Peyer's patch (tissue), 4 donors: Measurements from ENCODE around the gene ZBTB24. TPM values are rescaled to one million over a fixed set of nuclear protein-coding genes. Genes with fewer than 3 reads are reported as not detected.

Experiments used
- DNase-seq, 3 donors: peaks; one replicate each; pipeline ENCODE4 v3.0.0-alpha.2; 2017 to 2019
- H3K27ac ChIP-seq, 4 donors: fragments of 200-600 bp; sonication (generic); one replicate each; pipeline ENCODE4 v1.5.1; 2016 to 2019
- H3K27me3 ChIP-seq, 2 donors: fragments of 200-600 bp; sonication (generic); one replicate each; pipeline ENCODE4 v1.5.1; 2019
- H3K36me3 ChIP-seq, 3 donors: fragments of 200-600 bp; sonication (generic); one replicate each; pipeline ENCODE4 v1.5.1; 2016 to 2019
- H3K4me1 ChIP-seq, 4 donors: fragments of 200-600 bp; sonication (generic); one replicate each; pipeline ENCODE4 v1.5.1; 2016 to 2019
- H3K4me3 ChIP-seq, 4 donors: fragments of 200-600 bp; sonication (generic); 1 replicate in 3 of 4; 2 replicates in 1 of 4; pipeline ENCODE4 v1.5.1; 2016 to 2019; ENCODE audit warnings: mild to moderate bottlenecking in 1 of 4
- H3K9me3 ChIP-seq, 4 donors: fragments of 200-600 bp; sonication (generic); one replicate each; pipeline ENCODE4 v1.5.1; 2016 to 2019; ENCODE audit warnings: mild to moderate bottlenecking in 1 of 4
- POLR2A ChIP-seq, 2 donors: fragments of 450-650 bp; IDR thresholded peaks; one replicate each; pipeline ENCODE4 v1.5.1; 2017; ENCODE audit warnings: antibody characterized with exemption in 2 of 2, mild to moderate bottlenecking in 2 of 2, moderate library complexity in 2 of 2
- total RNA-seq, 4 donors: library from RNA; depleted of rRNA; stranded (reverse); fragments of >200 nt; gene quantifications; one replicate each; pipeline ENCODE4 v1.1.0, GENCODE V29; 2016
- TF ChIP-seq, protein P1 (sequence below), 6 experiments: fragments of 450-650 bp in 4 of 6; fragments of 200-600 bp in 2 of 6; sonication (generic) in 1 of 6; IDR thresholded peaks; one replicate each; pipeline ENCODE4 v1.5.1; 2017 to 2019; ENCODE audit warnings: antibody characterized with exemption in 6 of 6, mild to moderate bottlenecking in 3 of 6, moderate library complexity in 1 of 6

The ZBTB24 gene
- total RNA-seq, 4 donors from 2014 or later = 6.7 to 11.6 (median 9.1) TPM

DNA sequence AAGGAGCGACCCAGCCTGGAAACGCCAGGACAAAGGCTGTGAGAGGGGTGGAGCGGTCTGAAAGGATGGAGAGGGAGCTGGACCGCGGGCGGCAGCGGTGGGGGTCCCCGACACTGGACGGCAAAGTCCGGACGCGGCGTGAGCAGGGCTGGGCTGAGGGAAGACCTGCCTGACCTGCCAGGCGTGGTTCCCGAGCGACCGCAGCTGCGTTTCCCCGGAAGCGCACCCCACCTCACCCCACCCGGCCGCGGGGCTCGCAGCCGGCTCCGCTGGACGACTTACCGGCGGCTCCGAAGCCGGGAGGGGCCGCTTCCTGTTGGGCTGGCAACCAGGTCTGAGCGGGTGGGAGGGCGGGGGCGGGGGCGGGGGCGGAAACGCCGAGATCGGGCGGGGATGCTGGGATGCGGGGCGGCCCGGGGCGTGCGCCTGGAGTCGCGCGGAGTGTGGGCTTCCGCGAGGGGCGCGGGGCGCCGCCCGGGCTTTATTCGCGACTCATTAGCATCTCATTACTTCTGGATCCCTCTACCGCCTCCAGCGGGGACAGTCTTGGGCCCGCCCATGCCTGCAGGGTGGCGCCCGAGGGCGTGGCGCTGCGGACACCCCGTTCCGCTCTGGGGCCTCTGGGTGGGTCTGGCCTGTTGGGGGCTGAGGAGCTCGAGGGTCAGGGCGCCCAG is 27.4 kb downstream of the ZBTB24 start, which contains the start of gene MICAL1:
Gene MICAL1 (minus strand): TSS at position 336 of the 674 bp plus-strand sequence. CDS start 1,576 bp downstream, outside the sequence.
- peaks cover 0 to 35% (median 24%) of the 10 kb centered on the region in 4 donors for H3K4me1 ChIP-seq
- DNase-seq = peak; percentile 87 to 94 (median 93)
- H3K9me3 ChIP-seq = no peaks in the 10 kb centered on the region
- peaks cover 0 to 27% (median 0%) of the 10 kb centered on the region in 3 donors for H3K36me3 ChIP-seq
- TF ChIP-seq, protein P1, sequence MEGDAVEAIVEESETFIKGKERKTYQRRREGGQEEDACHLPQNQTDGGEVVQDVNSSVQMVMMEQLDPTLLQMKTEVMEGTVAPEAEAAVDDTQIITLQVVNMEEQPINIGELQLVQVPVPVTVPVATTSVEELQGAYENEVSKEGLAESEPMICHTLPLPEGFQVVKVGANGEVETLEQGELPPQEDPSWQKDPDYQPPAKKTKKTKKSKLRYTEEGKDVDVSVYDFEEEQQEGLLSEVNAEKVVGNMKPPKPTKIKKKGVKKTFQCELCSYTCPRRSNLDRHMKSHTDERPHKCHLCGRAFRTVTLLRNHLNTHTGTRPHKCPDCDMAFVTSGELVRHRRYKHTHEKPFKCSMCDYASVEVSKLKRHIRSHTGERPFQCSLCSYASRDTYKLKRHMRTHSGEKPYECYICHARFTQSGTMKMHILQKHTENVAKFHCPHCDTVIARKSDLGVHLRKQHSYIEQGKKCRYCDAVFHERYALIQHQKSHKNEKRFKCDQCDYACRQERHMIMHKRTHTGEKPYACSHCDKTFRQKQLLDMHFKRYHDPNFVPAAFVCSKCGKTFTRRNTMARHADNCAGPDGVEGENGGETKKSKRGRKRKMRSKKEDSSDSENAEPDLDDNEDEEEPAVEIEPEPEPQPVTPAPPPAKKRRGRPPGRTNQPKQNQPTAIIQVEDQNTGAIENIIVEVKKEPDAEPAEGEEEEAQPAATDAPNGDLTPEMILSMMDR (IDR thresholded peaks at IDR 0.05) = peak; percentile 27 to 70 (median 50)
- peak; percentile 0 to 47 for TF ChIP-seq POLR2A (IDR thresholded peaks at IDR 0.05)
- peak within 1 kb of the TSS; percentile 68 to 79 (median 72) for H3K4me3 ChIP-seq
- peak within 1 kb of the TSS; percentile 92 to 98 (median 94) for H3K27ac ChIP-seq
- no peaks in the 10 kb centered on the region for H3K27me3 ChIP-seq

DNA sequence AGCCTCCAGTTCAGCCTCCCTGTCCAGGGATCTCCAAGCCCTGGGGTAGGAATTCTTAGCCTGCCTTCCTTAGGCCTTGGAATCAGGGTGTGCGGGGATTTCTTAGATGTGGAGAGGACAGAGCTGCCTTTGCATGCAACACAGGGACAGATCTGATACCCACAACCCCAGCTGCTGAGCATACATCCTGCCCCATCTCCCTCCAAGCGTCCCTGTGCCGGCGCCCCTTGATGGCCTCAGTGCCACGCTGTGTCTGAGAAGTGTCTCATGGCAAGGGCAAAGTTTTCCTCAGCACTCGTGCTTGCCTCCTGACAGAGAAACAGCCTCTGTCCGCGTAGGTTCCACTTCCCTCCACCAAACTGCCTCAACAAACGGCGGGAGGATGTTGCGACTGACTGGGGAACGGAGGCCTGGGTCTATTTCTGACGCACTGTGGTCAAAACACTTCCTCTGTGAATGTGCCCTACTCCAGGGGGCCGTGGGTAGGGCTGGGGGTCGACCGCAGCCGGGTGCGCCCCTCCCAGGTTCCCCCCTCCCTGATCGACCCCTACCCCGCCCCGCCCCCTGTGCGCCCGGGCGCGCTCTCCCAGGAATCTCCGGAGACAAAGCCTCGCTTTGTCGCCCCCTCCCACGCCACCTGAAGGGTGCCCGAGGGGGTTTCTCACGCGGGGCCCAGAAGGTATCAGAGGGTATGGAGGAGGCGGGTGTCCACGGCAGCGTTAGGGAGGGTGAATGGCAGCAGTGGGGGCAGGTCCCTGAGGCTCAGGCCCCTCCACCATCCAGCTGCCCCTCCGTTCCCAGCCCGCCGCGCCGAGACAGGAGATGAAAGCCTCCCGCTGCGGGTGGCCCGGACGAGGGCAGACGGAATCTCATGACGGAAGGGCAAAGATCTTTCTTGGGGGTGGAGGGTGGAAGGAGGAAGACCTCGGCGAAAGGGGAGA is 28.3 kb downstream of the ZBTB24 start:
- Histone ChIP-seq H3K27me3 (no peaks in the 10 kb centered on the region), H3K36me3 (peaks cover 0 to 27% (median 0%) of the 10 kb centered on the region in 3 donors), H3K9me3 (no peaks in the 10 kb centered on the region), H3K27ac (peak overlapping the region; percentile 92 to 98 (median 94)), H3K4me3 (peak overlapping the region; percentile 68 to 79 (median 72)), H3K4me1 (peaks cover 0 to 43% (median 28%) of the 10 kb centered on the region in 4 donors)
- peak; percentile 77 to 92 (median 88) for DNase-seq
- TF ChIP-seq, protein P1 (IDR thresholded peaks at IDR 0.05) = no peak
- peak; percentile 29 to 46 for TF ChIP-seq POLR2A (IDR thresholded peaks at IDR 0.05)

DNA sequence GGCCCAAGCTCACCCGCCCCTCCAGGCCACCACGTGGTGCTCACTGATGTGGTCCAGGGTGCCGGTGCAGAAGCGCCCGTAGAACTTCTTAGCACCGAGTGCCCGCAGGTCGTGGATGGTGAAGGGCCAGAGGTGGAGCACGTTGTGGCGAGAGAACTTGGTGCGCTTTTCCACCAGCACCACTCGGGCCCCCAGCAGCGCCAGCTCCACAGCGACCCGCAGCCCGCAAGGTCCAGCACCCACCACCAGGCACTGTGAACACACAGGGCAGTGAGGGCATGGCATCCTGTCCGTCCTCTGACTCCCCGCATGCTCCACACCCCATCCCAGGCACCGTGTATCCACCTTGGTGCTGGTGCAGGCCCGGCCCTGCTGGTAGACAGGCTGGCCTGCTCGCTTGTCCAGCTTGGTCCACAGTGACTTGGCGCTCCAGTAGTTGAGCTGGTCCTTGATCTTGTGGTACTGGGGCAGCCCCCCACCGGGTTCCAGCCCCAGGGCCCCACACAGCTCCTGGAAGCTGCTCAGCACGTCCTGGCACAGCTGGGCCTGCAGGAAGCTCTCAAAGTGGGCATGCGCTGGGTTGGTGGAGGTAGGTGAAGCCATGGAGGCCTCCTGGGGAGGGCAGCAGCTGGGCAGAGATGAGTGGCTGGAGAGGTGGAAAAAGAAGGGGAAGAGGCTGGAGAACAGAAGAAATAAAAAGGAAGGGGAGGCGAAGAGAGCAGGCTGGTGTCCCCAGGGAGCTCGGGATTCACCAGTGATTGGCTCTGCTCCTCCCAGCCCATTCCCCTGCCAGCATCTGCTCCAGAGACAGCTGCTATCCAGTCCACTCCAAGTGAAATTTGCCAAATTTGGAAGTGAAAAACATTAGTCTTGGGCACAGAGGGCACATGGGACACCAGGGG is 29.2 kb downstream of the ZBTB24 start:
- no peak for TF ChIP-seq POLR2A (IDR thresholded peaks at IDR 0.05)
- TF ChIP-seq, protein P1 (IDR thresholded peaks at IDR 0.05) = no peak
- peak overlapping the region; percentile 68 to 79 (median 72) for H3K4me3 ChIP-seq

DNA sequence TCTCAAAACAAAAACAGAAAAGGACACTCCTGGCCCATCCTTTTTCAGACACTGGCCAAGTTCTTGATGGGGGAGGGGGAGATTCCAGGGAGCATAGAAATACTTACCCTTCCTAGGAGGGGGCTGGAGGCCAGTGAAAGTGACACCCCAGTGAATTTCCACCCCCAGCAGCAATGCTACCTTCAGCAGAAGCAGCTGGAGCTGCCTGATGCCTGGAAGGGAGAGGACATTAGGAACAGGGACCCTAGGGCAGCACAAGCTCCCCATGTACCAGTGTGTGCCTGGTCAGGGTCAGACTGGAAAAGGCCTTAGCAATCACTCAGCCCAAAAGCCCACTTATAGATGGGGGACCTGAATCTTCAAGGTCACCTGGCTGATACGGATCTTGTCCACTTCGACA is 29.9 kb downstream of the ZBTB24 start:
- H3K9me3 ChIP-seq = no peaks in the 10 kb centered on the region
- no peak for DNase-seq
- H3K4me3 ChIP-seq = no peak overlapping the region
- peaks cover 0 to 46% (median 26%) of the 10 kb centered on the region in 4 donors for H3K4me1 ChIP-seq
- peak overlapping the region in 2 of 4 donors; percentile 92 to 96 for H3K27ac ChIP-seq
- H3K36me3 ChIP-seq = peaks cover 0 to 33% (median 0%) of the 10 kb centered on the region in 3 donors
- TF ChIP-seq, protein P1 (IDR thresholded peaks at IDR 0.05) = no peak
- no peak for TF ChIP-seq POLR2A (IDR thresholded peaks at IDR 0.05)
- H3K27me3 ChIP-seq = no peaks in the 10 kb centered on the region

More for the DNA sequence above, 29.2 kb downstream of the ZBTB24 start:
- Histone ChIP-seq H3K27ac (peak overlapping the region; percentile 92 to 98 (median 94)), H3K27me3 (no peaks in the 10 kb centered on the region), H3K36me3 (peaks cover 0 to 33% (median 0%) of the 10 kb centered on the region in 3 donors), H3K4me1 (peaks cover 0 to 51% (median 32%) of the 10 kb centered on the region in 4 donors), H3K9me3 (no peaks in the 10 kb centered on the region)
- peak in 1 of 3 donors; percentile 51 for DNase-seq
